Hematopoietic multipotent progenitor cell treated with erythropoietin and hydrocortisone succinate and interleukin-3 and kit ligand, for 15 days (in vitro differentiated cells): ENCODE results near the gene COL5A2.

ENCODE experiments used
- DNase-seq: peaks from one replicate; pipeline ENCODE4 v3.0.0-alpha.2; 2015; ENCODE audit warnings: low spot score

Gene COL5A2

DNA sequence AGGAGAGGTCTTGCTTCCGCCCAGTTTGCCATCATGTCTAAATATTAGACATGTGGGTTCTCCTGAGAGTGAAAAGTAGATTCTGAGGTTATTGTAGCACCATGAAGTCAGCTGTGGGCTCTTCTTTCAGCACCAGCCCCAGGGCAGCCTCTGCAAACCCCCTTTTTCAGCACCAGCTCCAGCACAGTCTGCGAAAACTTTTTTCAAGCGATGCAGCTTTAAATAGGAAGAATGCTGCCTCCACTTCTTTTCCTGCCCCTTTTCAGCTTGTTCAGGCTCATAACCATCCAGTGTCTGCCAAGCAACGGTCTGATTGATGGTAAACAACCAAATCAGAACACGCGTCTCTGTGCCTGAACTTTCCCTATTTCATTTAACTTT lies at the start of gene COL5A2:
COL5A2 (minus strand) TSS at position 192 of the 381 bp plus-strand sequence; CDS start at position 35, 157 bp downstream.
- DNase-seq: no peak

DNA sequence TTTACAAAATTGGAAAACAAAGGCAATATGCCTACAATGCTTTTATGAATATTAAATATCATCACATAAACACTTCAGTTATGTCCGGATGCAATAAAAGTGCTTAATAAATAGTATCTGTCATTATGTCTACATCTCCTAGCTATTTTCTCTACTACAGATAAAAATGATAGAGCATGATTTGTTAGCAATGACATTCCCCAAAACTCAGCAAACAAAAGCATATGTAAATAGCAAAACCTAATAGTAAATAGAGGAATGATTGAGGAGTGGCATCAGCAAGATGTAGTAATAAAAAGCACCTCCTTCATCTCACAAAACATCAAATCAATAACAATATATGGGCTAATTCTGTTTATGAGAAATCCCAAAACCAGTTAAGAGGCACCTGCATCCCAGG lies 46.5 kb upstream of the COL5A2 start:
- no peak for DNase-seq

DNA sequence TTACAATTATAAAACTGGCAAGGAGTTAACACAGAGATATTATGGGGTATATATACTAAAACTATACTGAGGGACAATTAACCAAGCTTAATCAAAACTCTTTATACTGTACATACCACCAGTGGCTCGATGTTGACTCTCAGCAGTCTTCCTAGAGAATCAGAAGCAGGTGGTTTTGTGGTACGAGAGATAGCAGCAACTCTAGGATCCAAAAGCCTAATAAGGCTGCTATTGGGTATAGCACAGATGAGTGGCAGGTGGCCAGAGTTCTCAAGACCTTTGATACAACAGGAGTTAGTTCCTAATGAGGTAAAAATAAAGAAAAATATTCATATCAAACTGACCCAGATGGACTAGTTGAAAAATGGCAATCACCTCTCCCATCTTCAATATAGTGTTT lies 45.5 kb upstream of the COL5A2 start:
- no peak for DNase-seq

DNA sequence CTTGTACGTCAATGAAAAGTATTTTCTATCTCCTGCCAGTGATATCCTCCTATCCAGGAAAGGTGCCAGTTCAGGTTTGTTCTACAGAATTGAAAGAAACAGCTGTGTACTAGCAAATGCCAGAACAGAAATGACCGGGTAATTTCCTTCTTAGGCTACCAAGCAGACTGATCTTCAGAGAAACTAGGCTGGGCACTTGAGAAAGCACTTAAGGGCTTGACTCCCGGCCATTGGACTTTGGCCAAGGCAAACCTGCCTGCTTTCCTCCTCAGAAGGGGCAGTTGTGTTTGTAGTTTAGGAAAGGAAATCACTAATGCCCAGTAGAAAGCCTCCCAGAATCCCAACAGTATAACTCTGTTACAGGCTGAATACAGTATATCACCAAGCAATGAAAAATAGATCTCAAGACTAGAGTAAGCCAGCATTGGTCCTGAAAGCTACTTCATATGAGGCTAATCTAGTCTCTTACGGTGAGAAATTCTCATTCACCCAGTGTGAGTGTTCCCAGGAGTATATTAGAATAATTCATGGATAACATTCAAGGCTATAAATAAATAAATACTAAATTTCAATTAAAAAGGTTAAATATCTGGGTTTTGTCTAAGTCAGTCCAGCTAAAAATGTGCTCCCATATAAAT lies 43.0 kb upstream of the COL5A2 start:
- DNase-seq: no peak

DNA sequence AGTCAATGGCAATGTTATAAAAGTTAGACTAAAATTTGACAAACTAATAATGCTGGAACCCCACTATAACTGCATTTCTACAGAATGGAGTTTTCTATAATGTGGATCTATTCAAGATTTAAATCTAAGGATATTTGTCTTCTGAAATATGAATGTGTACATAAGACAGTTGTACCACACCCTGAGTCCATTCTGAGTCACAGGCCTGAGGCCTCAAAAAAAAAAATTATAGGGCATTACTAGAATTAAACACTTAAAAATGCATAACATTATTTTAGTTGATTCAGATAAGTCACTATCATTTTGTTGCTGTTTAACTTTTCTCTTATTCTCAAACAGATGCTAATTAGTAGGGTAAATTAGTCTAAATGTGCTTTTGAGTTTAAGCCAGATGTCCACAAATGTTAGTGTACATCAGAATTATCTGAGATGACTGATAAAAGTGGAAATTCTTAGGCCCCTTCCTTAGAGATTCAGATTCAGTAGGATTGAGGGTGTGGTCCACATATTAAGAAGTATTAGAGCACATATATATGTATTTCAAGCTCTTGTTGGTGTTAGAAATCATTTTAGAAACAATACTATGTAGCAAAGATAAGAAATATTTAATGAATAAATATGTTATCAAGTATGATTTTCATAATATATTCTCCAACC lies 42.4 kb upstream of the COL5A2 start:
- DNase-seq: no peak

DNA sequence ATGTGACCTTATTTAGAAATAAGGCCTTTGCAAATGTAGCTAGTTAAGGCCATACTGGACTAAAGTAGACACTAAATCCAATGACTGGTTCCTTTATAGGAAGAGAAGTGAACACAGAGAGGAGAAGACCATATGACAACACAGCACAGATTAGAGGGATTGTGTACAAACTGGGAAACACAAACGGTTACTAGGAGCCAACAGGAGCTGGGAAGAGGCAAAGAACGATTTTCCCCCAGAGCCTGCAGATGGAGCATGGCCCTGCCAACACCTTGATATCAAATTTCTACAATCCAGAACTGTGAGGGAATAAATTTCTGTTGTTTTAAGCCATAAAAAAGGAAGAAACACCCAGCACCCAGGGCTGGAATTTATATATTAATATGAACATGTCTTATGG lies 38.7 kb upstream of the COL5A2 start:
- DNase-seq: no peak

DNA sequence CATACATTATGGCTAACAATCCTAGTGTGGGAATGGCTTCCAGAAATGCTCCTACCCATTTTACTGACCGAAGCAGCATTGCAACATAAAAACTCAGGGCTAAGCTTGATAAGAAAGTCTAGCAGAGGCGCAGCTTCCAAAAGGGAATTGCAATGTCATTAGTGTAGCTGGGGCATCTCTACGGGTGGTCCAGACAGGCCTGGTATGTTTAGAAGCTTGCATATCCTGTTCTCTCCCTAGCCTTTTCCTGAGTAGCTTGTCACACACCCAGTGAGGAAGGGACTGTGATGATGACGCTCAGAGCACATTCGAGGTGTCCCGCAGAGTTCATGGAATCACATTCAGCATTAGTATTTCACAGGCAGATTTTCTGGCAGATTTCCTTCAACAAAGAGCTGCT lies 38.0 kb upstream of the COL5A2 start:
- DNase-seq: no peak

DNA sequence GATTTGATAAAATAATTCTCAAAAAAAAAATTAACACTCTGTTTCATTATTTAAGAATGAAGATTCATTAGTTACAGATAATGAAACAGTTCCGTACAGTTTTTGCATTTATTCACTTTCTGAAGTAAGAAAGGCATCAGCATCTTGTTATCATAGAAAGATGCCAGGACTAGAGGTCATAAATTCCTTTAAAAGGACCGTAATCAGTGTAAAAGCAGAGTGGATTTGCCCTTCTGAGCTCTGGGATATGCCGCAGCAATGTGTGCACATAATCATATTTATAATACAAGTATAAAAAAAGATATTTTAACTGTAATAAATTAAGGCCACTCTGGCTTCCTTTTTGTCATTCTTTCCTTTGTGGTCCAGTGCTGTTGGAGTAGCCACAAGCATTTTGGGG lies 37.5 kb upstream of the COL5A2 start:
- DNase-seq: no peak

DNA sequence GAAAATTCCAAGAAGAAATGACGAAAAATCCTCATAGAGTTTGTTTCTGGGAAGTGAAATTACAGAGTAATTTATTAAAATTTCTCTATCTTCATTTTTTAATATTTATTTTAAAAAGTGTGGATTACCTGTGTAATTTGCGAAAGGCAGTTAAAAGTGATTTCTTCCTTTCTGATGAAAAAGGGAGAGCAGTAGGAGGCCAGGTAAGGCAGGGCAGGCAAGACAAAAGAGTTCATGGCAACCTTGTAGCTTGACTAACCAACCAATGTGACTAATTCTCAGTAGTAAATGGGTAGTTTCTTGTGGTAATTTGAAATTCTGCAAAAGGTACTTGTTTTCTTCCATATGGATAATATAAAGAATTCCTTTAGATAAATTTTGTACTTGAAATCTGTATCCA lies 34.9 kb upstream of the COL5A2 start:
- DNase-seq: no peak

DNA sequence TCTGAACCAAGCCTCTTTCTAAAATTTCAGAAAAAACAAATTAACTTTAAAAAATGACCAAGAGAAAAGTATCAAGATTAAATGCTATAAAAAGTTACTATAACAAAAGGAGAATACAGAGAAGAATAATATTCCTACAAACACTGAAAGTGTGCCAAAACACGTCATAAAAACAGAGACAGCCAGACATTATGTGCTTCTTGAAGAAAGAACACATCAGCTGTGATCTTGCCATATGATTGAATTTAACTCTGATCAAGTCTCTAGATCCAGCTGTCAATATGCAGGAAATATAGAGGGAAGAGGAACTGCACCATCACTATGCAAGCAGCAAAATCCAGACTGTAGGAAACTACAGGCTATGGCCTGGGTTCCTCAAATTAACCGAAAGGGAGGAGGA lies 33.7 kb upstream of the COL5A2 start:
- DNase-seq: no peak

DNA sequence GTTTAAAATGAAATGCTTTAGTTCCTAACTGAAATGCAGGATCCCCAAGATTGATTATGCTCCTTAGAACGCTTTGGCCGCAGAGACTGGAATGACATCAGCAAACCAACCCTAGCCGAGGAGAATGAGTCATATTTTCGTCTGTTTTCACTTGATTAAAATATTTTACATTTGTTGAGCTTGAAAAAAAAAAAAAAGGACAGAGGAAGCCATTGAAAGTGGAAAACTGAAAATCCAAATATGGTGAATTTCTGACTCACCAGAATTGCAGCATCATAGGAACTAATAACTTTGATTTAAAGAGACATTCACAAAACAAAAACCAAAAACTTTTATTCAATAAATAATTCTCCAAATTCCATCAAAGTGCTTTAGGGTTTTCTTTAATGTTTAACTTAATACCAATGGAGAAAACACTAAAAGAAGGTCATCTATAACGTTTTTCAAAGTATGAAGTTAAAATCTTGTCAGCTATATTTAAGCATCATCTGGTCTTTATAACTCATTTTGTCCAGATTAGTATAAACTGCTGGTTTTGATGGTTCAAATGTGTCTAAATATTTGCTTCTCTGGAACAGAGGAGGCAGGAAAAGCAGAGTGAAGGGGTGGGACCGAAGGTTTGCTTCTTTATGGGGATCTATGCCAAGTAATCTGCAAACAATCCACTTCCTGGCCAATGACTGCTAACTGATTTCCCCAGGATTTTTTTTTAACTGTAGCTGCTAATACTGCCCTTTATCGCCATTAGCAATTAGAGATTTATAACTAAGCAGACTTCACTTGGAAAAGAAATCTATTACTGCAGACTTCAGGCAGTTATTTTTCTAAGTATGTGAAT lies 30.9 kb upstream of the COL5A2 start:
- DNase-seq: no peak

DNA sequence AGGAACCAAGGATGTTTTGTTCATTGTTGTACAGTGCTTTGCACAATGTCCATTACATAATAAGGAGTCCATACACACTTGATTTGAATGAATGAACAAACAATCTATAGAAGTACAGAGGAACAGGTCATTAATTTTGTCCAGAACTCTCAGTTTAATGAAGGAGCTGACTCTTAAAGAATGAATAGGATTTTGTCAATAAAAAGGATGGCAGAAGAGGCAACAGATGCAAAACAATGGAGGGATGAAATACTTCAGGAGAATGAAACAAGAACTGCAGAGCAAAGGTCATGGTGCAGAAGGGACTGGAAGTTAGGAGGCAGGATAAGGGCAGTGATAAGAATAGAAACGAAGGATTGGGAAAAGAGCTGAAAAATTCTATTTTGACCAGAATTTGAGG lies 28.7 kb upstream of the COL5A2 start:
- DNase-seq: no peak

DNA sequence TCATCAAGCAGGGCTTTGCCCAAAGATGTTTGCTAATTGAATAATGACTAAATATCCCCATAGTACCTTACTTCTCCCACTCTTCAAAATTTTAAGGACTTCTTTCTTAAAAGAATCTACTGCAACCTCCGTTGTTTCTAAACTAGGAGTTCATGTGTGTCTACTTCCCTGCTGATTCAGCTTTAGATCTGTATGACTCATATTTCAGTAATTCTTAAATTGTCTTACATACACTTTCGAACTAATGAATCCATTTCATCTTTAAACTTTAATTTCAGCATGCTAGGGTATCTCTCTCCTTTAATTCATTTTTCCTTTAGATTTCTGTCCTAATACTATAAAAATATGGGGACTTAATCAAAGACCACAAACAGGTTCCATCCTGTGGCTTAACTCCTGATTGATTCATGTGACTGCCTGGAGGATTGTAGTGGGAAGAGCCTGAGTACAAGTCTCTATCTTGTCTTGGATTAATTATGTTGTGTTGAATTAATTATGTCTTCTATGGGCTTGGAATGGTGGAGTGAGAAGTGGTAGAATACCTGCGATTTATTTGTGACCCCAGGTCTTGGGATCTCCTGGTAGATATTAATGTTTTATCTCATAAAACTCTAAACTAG lies 24.9 kb upstream of the COL5A2 start:
- no peak for DNase-seq

DNA sequence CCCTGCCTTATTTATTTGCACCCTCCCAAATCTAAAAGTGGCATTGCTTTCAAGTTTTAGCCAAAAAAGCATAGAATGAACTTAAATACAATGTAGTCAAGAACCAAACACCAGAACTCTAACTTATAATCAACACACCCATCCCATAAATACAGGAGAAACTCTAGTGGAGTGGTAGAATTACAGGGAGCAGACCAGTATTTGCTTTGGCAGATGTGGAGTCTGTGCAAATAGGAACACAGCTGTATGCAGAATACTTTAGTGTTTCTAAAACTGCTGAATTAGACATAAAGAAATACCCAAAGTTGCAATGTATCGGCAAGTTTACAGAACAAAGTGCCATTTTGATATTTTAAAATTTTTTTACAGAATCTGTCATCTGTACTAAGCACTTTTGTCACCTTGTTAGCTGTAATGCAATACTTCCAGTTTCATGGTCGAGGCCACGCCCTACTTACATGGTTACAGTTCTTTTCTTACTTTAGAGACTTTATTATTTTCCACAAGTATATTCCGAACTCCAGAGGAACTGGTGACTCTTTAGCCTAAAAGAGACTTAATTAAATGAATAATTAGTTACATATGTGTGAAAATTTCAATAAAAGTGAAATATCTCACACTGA lies 23.7 kb upstream of the COL5A2 start:
- no peak for DNase-seq

DNA sequence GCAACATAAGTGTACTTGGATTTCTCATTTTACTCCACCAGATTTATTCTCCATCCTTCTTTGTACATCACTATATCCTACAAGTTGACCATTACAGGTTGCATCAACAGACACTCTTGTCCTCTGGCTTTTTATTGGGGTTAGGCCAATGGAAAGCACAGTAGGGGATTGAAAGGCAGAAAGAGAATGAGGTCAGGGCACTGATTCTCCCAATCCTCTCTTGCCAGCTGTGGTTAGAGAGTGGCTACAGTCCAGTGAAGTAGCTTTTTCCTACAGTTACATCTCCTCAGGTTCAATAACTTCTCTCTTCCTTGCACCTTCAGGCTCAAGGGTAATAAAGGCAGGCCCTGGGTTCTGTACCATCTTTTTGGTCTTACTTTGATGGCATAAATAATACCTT lies 20.2 kb upstream of the COL5A2 start:
- DNase-seq: no peak

DNA sequence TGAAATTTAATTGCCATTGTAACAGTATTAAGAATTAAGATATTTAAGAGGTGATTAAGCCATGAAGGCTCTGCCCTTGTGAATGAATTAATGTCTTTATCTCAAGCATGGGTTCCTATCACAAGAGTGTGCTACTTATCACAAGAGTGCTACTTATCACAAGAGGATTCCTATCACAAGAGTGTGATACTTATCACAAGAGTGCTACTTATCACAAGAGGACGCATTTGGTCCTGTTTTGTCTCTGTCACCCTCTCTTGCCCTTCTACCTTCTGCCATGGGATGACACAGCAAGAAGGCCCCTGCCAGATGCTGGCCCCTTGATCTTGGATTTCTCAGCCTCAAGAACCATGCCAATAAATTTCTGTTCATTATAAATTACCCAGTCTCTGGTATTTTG lies 13.2 kb upstream of the COL5A2 start:
- DNase-seq: no peak

DNA sequence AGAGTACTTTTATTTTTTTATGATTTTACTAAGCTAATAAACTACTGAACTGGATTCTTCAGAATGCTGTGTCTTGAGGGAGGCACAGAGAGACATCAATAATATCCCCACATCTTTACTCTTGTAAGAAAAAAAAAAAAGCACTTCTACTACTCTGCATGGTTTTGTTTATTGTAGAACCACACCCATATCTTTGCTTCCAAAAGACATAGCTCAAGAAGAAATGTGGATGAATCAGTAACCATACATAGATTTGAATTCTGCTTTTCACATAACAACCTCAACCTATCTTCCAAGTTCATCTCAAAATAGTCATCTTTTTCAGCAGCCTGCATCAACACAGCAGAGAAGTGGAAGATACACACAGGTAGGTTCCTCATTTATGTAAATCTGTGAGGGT lies 12.2 kb upstream of the COL5A2 start:
- no peak for DNase-seq

DNA sequence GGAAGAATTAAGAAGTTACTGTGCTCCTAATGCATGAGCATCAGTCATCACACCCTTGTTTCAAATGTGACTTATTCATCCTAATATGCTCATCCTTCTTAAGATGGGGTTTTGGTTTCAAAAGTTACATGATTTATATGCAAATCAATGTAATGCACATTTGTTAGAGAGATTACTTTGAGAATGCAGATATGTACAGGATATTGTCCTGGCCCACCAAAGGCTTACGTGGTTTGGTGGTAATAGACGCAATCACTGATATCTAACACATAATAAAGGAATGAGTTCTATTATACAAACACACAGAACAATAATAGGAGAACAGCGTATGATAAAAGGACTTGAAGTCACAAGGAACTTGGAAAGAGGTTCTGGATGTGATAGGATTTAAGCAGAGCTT lies 11.1 kb upstream of the COL5A2 start:
- DNase-seq: no peak

DNA sequence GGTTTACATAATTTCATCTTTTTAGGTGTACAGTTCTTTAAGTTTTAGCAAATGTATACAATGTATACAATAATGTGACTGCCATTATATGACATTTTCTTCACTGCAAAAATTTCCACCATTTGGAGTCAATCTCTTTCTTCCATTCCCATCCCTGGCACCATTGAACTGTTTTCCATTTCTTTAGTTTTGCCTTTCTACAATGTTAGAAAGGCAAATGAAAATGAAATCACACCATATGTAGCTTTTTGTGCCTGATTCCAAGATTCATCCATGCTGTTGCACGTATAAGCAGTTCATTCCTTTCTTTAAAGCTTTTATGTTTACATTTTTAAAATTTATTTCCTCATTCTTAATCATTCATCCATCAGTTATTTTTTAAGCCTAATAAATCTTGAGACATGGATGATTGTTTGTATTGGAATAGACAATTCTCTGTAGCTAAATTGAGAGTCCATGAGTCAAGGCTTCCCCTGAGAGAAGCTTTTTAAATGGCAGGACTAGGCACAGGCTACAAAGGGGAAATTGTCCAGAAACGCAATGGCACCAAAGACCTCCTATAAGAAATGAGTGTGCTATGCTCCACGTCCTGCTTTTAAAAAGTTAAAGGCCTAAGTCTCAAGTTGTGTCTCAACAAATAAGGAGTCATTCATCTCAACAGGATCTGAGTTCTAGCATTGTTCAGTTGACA lies 8.7 kb upstream of the COL5A2 start:
- DNase-seq: no peak

DNA sequence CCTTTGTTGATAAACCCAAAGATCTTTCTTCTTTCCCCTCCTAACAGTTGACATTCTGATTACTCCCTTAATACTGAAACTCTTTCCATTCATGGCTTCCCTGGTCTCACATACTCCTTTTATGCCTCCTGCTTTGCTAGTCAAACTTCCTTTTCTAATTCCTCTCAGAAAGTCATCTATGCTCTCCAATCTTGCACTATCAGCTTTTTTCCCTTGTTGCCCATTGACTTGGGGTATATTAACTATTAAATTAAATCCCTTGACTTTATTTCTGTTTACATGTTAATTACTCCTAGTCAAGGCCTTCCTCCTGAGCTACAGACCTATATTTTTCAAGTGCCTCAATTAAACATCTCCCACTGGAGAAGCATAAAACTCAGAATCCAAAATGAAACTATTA lies 3.6 kb upstream of the COL5A2 start:
- no peak for DNase-seq

DNA sequence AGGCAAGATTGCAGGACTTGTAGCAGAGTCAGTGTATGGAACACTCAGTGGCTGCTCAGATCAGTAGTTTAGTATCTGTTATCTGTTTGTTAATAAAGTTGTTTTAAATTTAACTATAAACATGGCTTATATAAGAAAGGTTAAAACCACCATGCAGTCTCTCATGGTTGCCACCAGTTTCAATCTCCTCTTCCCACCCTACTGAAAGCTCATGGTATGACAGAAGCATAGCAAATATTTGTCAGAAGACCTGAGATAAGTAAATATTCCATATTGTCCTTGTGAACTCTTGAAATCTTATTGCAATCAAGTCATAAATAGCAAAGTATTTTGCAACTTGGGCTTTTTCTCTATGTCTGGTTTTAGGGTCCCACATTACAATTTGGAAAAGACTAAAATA lies 2.1 kb upstream of the COL5A2 start:
- DNase-seq: no peak
